CD4-positive, alpha-beta T cell (primary cell): ENCODE data around the gene ECM1. TPM values are rescaled to one million over a fixed set of nuclear protein-coding genes. Genes with fewer than 3 reads are reported as not detected.
A peak's percentile ranks its signal among the peaks of the same experiment; 100 is the strongest.

Experiments
- ATAC-seq: fragments of 200-7000 bp; cut with Tn5 transposase; one replicate; pipeline ENCODE4 v1.10.0; 2022; ENCODE audit warnings: mild to moderate bottlenecking; ENCODE audit not compliant: poor library complexity
- CTCF ChIA-PET: fragments of 350-600 bp; sonication (Branson Sonifier 250); formaldehyde crosslinking; loops from one replicate; lab custom pipeline; 2021; ENCODE audit warnings: antibody characterized with exemption, inconsistent platforms; lab: Charles Lee
- POLR2A ChIA-PET: fragments of 350-600 bp; sonication (Branson Sonifier 250); formaldehyde crosslinking; loops from one replicate; lab custom pipeline; 2021; ENCODE audit warnings: antibody characterized with exemption, inconsistent platforms; lab: Charles Lee
- DNase-seq, 14 experiments: peaks; one replicate each; pipeline ENCODE4 v3.0.0-alpha.2; 2013 to 2020; ENCODE audit warnings: mixed read lengths in 2 of 14
- H3K27ac ChIP-seq, 2 donors: one replicate each; pipeline versions ENCODE4 v1.5.1 to v1.7.0; 2013; ENCODE audit warnings: low read length in 2 of 2, low read depth in 1 of 2, mild to moderate bottlenecking in 1 of 2
- H3K27me3 ChIP-seq, 2 experiments: 1 replicate in 1 of 2; 2 replicates in 1 of 2; pipeline versions ENCODE4 v1.6.1 to v1.7.0; 2013; ENCODE audit warnings: low read length in 2 of 2, control low read depth in 1 of 2, mild to moderate bottlenecking in 1 of 2, moderate library complexity in 1 of 2; ENCODE audit not compliant: insufficient read depth in 2 of 2, control insufficient read depth in 1 of 2
- H3K36me3 ChIP-seq: one replicate; pipeline ENCODE4 v1.6.1; 2013; ENCODE audit warnings: low read length, control low read depth; ENCODE audit not compliant: insufficient read depth
- H3K4me1 ChIP-seq: one replicate; pipeline ENCODE4 v1.6.1; 2013; ENCODE audit warnings: low read length, control low read depth; ENCODE audit not compliant: insufficient read depth
- H3K4me3 ChIP-seq: one replicate; pipeline ENCODE4 v1.5.1; 2013; ENCODE audit warnings: mild to moderate bottlenecking, low read length, moderate library complexity
- H3K9me3 ChIP-seq, 2 experiments: 1 replicate in 1 of 2; 2 replicates in 1 of 2; pipeline versions ENCODE4 v1.6.1 to v1.7.0; 2013; ENCODE audit warnings: low read length in 2 of 2, mild to moderate bottlenecking in 2 of 2, control low read depth in 1 of 2, moderate library complexity in 1 of 2; ENCODE audit not compliant: control insufficient read depth in 1 of 2, insufficient read depth in 1 of 2
- H3K27ac Mint-ChIP-seq: one replicate; pipeline ENCODE4 v1.8.0; 2020; ENCODE audit warnings: mixed read lengths
- H3K27me3 Mint-ChIP-seq: one replicate; pipeline ENCODE4 v1.8.0; 2021; ENCODE audit warnings: mixed read lengths
- H3K36me3 Mint-ChIP-seq: one replicate; pipeline ENCODE4 v1.8.0; 2021; ENCODE audit warnings: low read depth, mixed read lengths
- H3K4me1 Mint-ChIP-seq: one replicate; pipeline ENCODE4 v1.8.0; 2021; ENCODE audit warnings: low read depth, mixed read lengths
- H3K4me3 Mint-ChIP-seq: one replicate; pipeline ENCODE4 v1.8.0; 2020; ENCODE audit warnings: mild to moderate bottlenecking, mixed read lengths
- H3K9me3 Mint-ChIP-seq: one replicate; pipeline ENCODE4 v1.8.0; 2020; ENCODE audit warnings: mixed read lengths
- intact Hi-C, 2 experiments: fragments of 100-400 bp; cut with DNase I in 1 of 2; cut with micrococcal nuclease in 1 of 2; formaldehyde crosslinking; loops; one replicate each; pipeline versions ENCODE4 v1.15.1 to v1.9.0; 2023 to 2025; cut with DNase I, micrococcal nuclease
- total RNA-seq, 174 experiments: library from RNA in 2 of 174; stranded (reverse) in 2 of 174; gene quantifications; one replicate each; pipeline ENCODE4 v1.2.3 and lab custom pipeline; 2021 to 2026
- TF ChIP-seq, protein P1 (sequence below): fragments of 200-600 bp; IDR thresholded peaks from one replicate; pipeline ENCODE4 v1.8.0; 2022; ENCODE audit warnings: antibody characterized with exemption, mild to moderate bottlenecking

Gene ECM1
- total RNA-seq, 2 experiments from 2014 or later, result 0.31 TPM; not detected in 1

DNA sequence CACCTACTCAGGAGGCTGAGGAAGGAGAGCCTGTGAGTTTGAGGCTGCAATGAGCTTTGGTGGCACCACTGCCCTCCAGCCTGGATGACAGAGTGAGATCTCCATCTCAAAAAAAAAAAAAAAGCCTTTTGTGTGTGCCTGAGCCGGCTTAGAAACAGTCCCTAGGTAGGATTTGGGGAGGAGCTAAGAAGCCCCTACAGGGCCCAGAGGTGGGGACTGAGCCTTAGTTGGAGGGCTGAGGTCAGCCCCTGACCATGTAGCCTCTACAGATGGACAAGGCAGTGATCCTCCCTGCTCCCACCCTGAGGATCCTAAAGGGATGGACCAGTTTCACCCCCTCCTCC lies 43.8 kb downstream of the ECM1 start:
- H3K27me3 Mint-ChIP-seq, result peaks cover 22% of the 10 kb centered on the region
- CTCF ChIA-PET, result interaction anchor here (0.7 to 2.3 kb wide), 4 partner anchors 8 to 225 kb away, joined by 3 to 8 read pairs (median 5); no protein-coding TSS in a partner anchor
- H3K27ac Mint-ChIP-seq, result no peak overlapping the region
- ATAC-seq (no peak), DNase-seq (no peak)
- Histone ChIP-seq H3K36me3 (peaks cover 3% of the 10 kb centered on the region), H3K4me1 (peaks cover 41% of the 10 kb centered on the region), H3K27ac (no peak overlapping the region), H3K27me3 (peaks cover 7 to 8% of the 10 kb centered on the region in 2 experiments), H3K9me3 (no peaks in the 10 kb centered on the region), H3K4me3 (no peak overlapping the region)
- no peak overlapping the region for H3K4me3 Mint-ChIP-seq
- TF ChIP-seq, protein P1, sequence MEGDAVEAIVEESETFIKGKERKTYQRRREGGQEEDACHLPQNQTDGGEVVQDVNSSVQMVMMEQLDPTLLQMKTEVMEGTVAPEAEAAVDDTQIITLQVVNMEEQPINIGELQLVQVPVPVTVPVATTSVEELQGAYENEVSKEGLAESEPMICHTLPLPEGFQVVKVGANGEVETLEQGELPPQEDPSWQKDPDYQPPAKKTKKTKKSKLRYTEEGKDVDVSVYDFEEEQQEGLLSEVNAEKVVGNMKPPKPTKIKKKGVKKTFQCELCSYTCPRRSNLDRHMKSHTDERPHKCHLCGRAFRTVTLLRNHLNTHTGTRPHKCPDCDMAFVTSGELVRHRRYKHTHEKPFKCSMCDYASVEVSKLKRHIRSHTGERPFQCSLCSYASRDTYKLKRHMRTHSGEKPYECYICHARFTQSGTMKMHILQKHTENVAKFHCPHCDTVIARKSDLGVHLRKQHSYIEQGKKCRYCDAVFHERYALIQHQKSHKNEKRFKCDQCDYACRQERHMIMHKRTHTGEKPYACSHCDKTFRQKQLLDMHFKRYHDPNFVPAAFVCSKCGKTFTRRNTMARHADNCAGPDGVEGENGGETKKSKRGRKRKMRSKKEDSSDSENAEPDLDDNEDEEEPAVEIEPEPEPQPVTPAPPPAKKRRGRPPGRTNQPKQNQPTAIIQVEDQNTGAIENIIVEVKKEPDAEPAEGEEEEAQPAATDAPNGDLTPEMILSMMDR, result no peak
- POLR2A ChIA-PET, result interaction anchor here (0.6 to 1.8 kb wide), 6 partner anchors 9 to 78 kb away, joined by 3 to 10 read pairs (median 4); partner anchors contain the start of genes ENSA and MCL1
- H3K4me1 Mint-ChIP-seq, result peaks cover 23% of the 10 kb centered on the region
- H3K9me3 Mint-ChIP-seq, result no peaks in the 10 kb centered on the region
- intact Hi-C loops, result no loop called here
- peaks cover 4% of the 10 kb centered on the region for H3K36me3 Mint-ChIP-seq

DNA sequence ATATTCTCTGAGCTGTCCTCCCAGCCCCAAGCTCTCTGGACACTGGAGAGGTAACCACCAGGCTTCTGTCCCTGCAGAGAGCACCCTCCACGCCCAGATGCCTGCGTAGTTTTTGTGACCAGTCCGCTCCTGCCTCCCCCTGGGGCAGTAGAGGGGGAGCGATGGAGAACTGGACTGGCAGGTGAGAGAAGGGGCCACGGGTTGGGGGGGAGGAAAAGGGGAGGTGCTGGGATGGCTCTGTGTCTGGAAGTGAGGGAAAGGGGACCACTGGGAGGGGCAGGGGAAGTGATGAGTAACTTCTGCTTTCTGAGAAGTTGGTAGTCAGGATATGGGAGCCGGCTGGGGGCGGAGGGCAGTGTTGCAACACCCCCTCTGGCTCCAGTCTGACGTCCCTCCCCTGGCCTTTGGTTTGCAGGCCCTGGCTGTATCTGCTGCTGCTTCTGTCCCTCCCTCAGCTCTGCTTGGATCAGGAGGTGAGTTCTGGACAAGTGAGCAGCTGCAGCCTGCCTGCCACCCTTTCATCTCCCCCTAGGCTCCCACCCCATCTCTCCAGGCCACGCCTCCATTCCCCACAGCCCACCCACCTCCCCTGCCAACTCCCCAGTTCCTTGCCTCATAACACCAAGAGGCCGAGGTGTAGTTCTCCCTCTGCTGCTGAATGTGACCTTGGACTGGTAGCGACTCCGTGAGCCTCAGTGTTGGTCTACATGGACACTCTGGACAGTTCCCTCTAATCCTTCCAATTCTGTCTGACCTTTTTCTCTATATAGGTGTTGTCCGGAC lies 44.4 kb downstream of the ECM1 start:
- Mint-ChIP-seq H3K36me3 (peaks cover 4% of the 10 kb centered on the region), H3K27me3 (peaks cover 18% of the 10 kb centered on the region), H3K4me3 (peak overlapping the region; percentile 48), H3K4me1 (peaks cover 23% of the 10 kb centered on the region), H3K9me3 (no peaks in the 10 kb centered on the region), H3K27ac (no peak overlapping the region)
- DNase-seq (peak in 3 of 14 experiments; percentile 34 to 72 (median 67)), ATAC-seq (no peak)
- TF ChIP-seq, protein P1, result no peak
- H3K4me1 ChIP-seq, result peaks cover 41% of the 10 kb centered on the region
- H3K9me3 ChIP-seq, result no peaks in the 10 kb centered on the region
- intact Hi-C loops, result no loop called here
- peaks cover 3 to 5% of the 10 kb centered on the region in 2 experiments for H3K27me3 ChIP-seq
- no peak overlapping the region for H3K27ac ChIP-seq
- CTCF ChIA-PET, result interaction anchor here (0.7 to 2.3 kb wide), 4 partner anchors 7 to 226 kb away, joined by 3 to 8 read pairs (median 5); no protein-coding TSS in a partner anchor
- no peak overlapping the region for H3K4me3 ChIP-seq
- POLR2A ChIA-PET, result interaction anchor here (0.9 to 1.8 kb wide), 4 partner anchors 8 to 77 kb away, joined by 3 to 10 read pairs (median 6); partner anchors contain the start of genes ENSA and MCL1
- H3K36me3 ChIP-seq, result peaks cover 3% of the 10 kb centered on the region

DNA sequence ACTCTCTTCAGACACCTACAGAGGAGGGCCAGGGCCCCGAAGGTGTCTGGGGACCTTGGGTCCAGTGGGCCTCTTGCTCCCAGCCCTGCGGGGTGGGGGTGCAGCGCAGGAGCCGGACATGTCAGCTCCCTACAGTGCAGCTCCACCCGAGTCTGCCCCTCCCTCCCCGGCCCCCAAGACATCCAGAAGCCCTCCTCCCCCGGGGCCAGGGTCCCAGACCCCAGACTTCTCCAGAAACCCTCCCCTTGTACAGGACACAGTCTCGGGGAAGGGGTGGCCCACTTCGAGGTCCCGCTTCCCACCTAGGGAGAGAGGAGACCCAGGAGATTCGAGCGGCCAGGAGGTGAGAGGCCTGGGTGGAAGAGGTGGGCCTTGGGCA lies 45.0 kb downstream of the ECM1 start:
- POLR2A ChIA-PET, result interaction anchor here (1.3 kb wide), 1 partner anchor 26 kb away, joined by 9 read pairs; the partner anchor contains the start of gene MCL1

More for the DNA sequence above, 45.0 kb downstream of the ECM1 start:
- CTCF ChIA-PET, result interaction anchor here (1.1 kb wide), 1 partner anchor 20 kb away, joined by 3 read pairs; no protein-coding TSS in a partner anchor
- Histone ChIP-seq H3K27me3 (peaks cover 3 to 5% of the 10 kb centered on the region in 2 experiments), H3K4me1 (peaks cover 43% of the 10 kb centered on the region), H3K4me3 (no peak overlapping the region), H3K27ac (no peak overlapping the region), H3K9me3 (no peaks in the 10 kb centered on the region), H3K36me3 (peaks cover 8% of the 10 kb centered on the region)
- DNase-seq (no peak), ATAC-seq (no peak)
- peaks cover 23% of the 10 kb centered on the region for H3K4me1 Mint-ChIP-seq
- peaks cover 4% of the 10 kb centered on the region for H3K36me3 Mint-ChIP-seq
- H3K9me3 Mint-ChIP-seq, result no peaks in the 10 kb centered on the region
- TF ChIP-seq, protein P1, result no peak
- no peak overlapping the region for H3K4me3 Mint-ChIP-seq
- intact Hi-C loops, result no loop called here
- H3K27me3 Mint-ChIP-seq, result peaks cover 18% of the 10 kb centered on the region
- no peak overlapping the region for H3K27ac Mint-ChIP-seq
